Right lobe of liver (tissue), 6 donors: ENCODE measurements around the gene CALML5. TPM values are rescaled to one million over a fixed set of nuclear protein-coding genes. Genes with fewer than 3 reads are reported as not detected.
A peak's percentile ranks its signal among the peaks of the same experiment; 100 is the strongest.

Source experiments
- ATAC-seq, 4 donors: fragments of 200-7000 bp; cut with Tn5 transposase; one replicate each; pipeline ENCODE4 v1.9.1; 2020; ENCODE audit warnings: mild to moderate bottlenecking in 4 of 4, moderate library complexity in 4 of 4
- DNase-seq, 3 donors: peaks; one replicate each; pipeline ENCODE4 v3.0.0-alpha.2; 2020
- H3K27ac ChIP-seq, 3 donors: fragments of 200-600 bp; one replicate each; pipeline ENCODE4 v1.8.0; 2022
- H3K27me3 ChIP-seq, 2 donors: fragments of 200-600 bp; one replicate each; pipeline ENCODE4 v1.8.0; 2022
- H3K36me3 ChIP-seq, 4 donors: fragments of 200-600 bp; sonication (generic) in 1 of 4; one replicate each; pipeline versions ENCODE4 v1.5.1 to v1.8.0; 2017 to 2022; ENCODE audit warnings: control low read depth in 1 of 4
- H3K4me1 ChIP-seq, 4 donors: fragments of 200-600 bp; sonication (generic) in 1 of 4; one replicate each; pipeline versions ENCODE4 v1.5.1 to v1.8.0; 2017 to 2022; ENCODE audit warnings: control low read depth in 1 of 4
- H3K4me3 ChIP-seq, 3 donors: fragments of 200-600 bp; one replicate each; pipeline ENCODE4 v1.8.0; 2022
- H3K9me3 ChIP-seq, 4 donors: fragments of 200-600 bp; sonication (generic) in 1 of 4; one replicate each; pipeline versions ENCODE4 v1.5.1 to v1.8.0; 2017 to 2022; ENCODE audit warnings: control low read depth in 1 of 4
- POLR2A ChIP-seq: fragments of 450-650 bp; IDR thresholded peaks from one replicate; pipeline ENCODE4 v1.6.1; 2017; ENCODE audit warnings: antibody characterized with exemption, mild to moderate bottlenecking
- WGBS: methylation state at CpG from one replicate; pipeline ENCODE4 v1.1.6; 2018; ENCODE audit warnings: low coverage, low lambda C conversion rate; ENCODE audit not compliant: insufficient coverage; ENCODE audit errors: missing lambda C conversion rate; 5-methylcytosine and 5-hydroxymethylcytosine counted together
- intact Hi-C, 2 donors: fragments of 100-400 bp; cut with DNase I; formaldehyde crosslinking; loops; one replicate each; pipeline versions ENCODE4 v1.11.2 to v1.14.1; 2022
- long read RNA-seq: library from polyadenylated mRNA; unstranded; transcript quantifications from one replicate; pipeline ENCODE4 v2.0.0, GENCODE V29; 2019
- total RNA-seq, 6 experiments: library from RNA; depleted of rRNA in 2 of 6; stranded (reverse); fragments of >200 nt in 2 of 6; fragmentation: NEBNext Ultra II Directional in 3 of 6; extraction: Animal tissue kit (Norgen Biotek cat#: 25700) in 3 of 6; gene quantifications; one replicate each; pipeline versions ENCODE4 v1.1.0 to v1.2.4, GENCODE V29; 2016 to 2023
- TF ChIP-seq, protein P1 (sequence below), 4 donors: fragments of 200-600 bp in 3 of 4; fragments of 450-650 bp in 1 of 4; IDR thresholded peaks; one replicate each; pipeline versions ENCODE4 v1.5.1 to v1.8.0; 2016 to 2022; ENCODE audit warnings: antibody characterized with exemption in 4 of 4, mild to moderate bottlenecking in 2 of 4
- donor health status: DM: no; HTN: yes; CAD: no.
- donor health status: DM: no; HTN: no; CAD: no.
- donor health status: DM: no; HTN: no; CAD: no.
- donor health status: DM: no; HTN: yes; CAD: no.
- donor health status: DM: no; HTN: yes; CAD: no.

Gene CALML5, protein sequence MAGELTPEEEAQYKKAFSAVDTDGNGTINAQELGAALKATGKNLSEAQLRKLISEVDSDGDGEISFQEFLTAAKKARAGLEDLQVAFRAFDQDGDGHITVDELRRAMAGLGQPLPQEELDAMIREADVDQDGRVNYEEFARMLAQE
- not detected for total RNA-seq
- long read RNA-seq = 0 reads

GRCh38 chr10:5499493-5500140 is at the start of gene CALML5:
Gene CALML5, minus strand, starts transcription at chr10:5499570. Its CDS starts 132 bp downstream, at chr10:5499438.
- H3K27ac ChIP-seq = no peak within 1 kb of the TSS
- H3K9me3 ChIP-seq = no peaks in the 10 kb centered on the region
- H3K4me3 ChIP-seq = no peak within 1 kb of the TSS
- no peaks in the 10 kb centered on the region for H3K4me1 ChIP-seq
- DNase-seq = peak in 1 of 3 donors; percentile 30
- TF ChIP-seq POLR2A = no peak
- TF ChIP-seq, protein P1, sequence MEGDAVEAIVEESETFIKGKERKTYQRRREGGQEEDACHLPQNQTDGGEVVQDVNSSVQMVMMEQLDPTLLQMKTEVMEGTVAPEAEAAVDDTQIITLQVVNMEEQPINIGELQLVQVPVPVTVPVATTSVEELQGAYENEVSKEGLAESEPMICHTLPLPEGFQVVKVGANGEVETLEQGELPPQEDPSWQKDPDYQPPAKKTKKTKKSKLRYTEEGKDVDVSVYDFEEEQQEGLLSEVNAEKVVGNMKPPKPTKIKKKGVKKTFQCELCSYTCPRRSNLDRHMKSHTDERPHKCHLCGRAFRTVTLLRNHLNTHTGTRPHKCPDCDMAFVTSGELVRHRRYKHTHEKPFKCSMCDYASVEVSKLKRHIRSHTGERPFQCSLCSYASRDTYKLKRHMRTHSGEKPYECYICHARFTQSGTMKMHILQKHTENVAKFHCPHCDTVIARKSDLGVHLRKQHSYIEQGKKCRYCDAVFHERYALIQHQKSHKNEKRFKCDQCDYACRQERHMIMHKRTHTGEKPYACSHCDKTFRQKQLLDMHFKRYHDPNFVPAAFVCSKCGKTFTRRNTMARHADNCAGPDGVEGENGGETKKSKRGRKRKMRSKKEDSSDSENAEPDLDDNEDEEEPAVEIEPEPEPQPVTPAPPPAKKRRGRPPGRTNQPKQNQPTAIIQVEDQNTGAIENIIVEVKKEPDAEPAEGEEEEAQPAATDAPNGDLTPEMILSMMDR (IDR thresholded peaks at IDR 0.05) = no peak
- H3K36me3 ChIP-seq = no peaks in the 10 kb centered on the region
- no peaks in the 10 kb centered on the region for H3K27me3 ChIP-seq
- WGBS = no CpG with 5 or more reads among the region's 10 CpGs
- ATAC-seq = no peak
- intact Hi-C loops = no loop called here

- WGBS = 47% methylated on average over 10 of the region's 16 CpGs
- ATAC-seq (peak in 2 of 4 donors; percentile 2), DNase-seq (peak in 1 of 3 donors; percentile 51)
- no peak for TF ChIP-seq POLR2A
- TF ChIP-seq, protein P1 (IDR thresholded peaks at IDR 0.05) = no peak
- Histone ChIP-seq H3K36me3 (no peaks in the 10 kb centered on the region), H3K9me3 (no peaks in the 10 kb centered on the region), H3K4me1 (peaks cover 0 to 37% (median 12%) of the 10 kb centered on the region in 4 donors), H3K27me3 (no peaks in the 10 kb centered on the region), H3K27ac (peak overlapping the region; percentile 13 to 59 (median 34)), H3K4me3 (no peak overlapping the region)
- intact Hi-C loops = no loop called here
Measured at GRCh38 chr10:5547931-5548660, 48.7 kb upstream of the CALML5 start.

GRCh38 chr10:5547681-5547930 is 48.2 kb upstream of the CALML5 start:
- Histone ChIP-seq H3K4me3 (no peak overlapping the region), H3K36me3 (no peaks in the 10 kb centered on the region), H3K27me3 (no peaks in the 10 kb centered on the region), H3K27ac (peak overlapping the region; percentile 13 to 59 (median 34)), H3K4me1 (peaks cover 0 to 37% (median 12%) of the 10 kb centered on the region in 4 donors), H3K9me3 (no peaks in the 10 kb centered on the region)
- DNase-seq (peak in 1 of 3 donors; percentile 37), ATAC-seq (peak in 1 of 4 donors; percentile 15)
- WGBS = 18% methylated on average over 2 of the region's 4 CpGs
- TF ChIP-seq, protein P1 (IDR thresholded peaks at IDR 0.05) = no peak
- TF ChIP-seq POLR2A = no peak
- intact Hi-C loops = no loop called here

DNA sequence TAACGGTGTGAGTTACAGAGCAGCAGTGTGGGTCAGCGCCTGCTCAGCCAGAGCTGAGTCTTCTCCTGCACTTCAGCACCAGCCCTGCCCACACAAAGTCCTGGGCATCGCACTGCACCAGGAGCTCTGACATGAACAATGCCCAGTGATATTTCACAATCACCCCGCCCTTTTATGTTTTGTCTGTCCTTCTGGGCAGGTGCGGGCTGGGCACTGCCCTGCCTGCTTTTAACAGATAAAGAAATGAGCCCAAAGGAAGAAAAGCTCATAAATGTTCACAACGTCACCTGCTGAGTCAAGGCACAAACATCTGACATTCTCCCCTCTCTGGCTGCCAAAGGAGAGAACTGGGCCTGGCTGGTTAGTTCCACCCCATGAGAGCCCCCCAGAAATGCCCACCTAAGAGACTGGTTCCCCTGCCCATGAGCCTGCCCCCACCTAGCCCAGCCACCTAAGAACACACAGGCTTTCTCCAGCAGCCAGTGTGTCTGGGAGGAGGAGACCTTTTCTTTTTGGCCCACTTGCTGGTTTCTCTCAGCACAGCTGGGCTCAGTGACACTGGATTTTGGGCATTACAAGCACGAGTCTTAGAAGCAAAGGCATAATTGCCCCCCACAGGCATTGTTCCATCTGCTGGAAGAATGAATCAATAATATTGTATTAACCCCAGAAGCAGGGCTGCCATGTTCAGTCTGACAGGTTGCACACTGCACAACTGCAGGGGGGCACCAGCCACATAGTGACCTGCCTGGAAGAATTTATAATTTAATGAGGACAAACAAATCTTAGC is 47.7 kb upstream of the CALML5 start:
- ATAC-seq = peak; percentile 67 to 82 (median 77)
- Histone ChIP-seq H3K9me3 (no peaks in the 10 kb centered on the region), H3K4me1 (peaks cover 0 to 37% (median 12%) of the 10 kb centered on the region in 4 donors), H3K36me3 (no peaks in the 10 kb centered on the region), H3K27me3 (no peaks in the 10 kb centered on the region), H3K27ac (peak overlapping the region; percentile 13 to 59 (median 34)), H3K4me3 (no peak overlapping the region)
- peak; percentile 73 to 81 (median 74) for DNase-seq
- TF ChIP-seq, protein P1 (IDR thresholded peaks at IDR 0.05) = no peak
- intact Hi-C loops = no loop called here
- WGBS = 58% methylated on average over 2 of the region's 7 CpGs
